Peyer's patch (tissue), 4 donors: Measurements from ENCODE around the gene MAST2. TPM values are rescaled to one million over a fixed set of nuclear protein-coding genes. Genes with fewer than 3 reads are reported as not detected.

Experiments used
- DNase-seq, 3 donors: peaks; one replicate each; pipeline ENCODE4 v3.0.0-alpha.2; 2017 to 2019
- H3K27ac ChIP-seq, 4 donors: fragments of 200-600 bp; sonication (generic); one replicate each; pipeline ENCODE4 v1.5.1; 2016 to 2019
- H3K27me3 ChIP-seq, 2 donors: fragments of 200-600 bp; sonication (generic); one replicate each; pipeline ENCODE4 v1.5.1; 2019
- H3K36me3 ChIP-seq, 3 donors: fragments of 200-600 bp; sonication (generic); one replicate each; pipeline ENCODE4 v1.5.1; 2016 to 2019
- H3K4me1 ChIP-seq, 4 donors: fragments of 200-600 bp; sonication (generic); one replicate each; pipeline ENCODE4 v1.5.1; 2016 to 2019
- H3K4me3 ChIP-seq, 4 donors: fragments of 200-600 bp; sonication (generic); 1 replicate in 3 of 4; 2 replicates in 1 of 4; pipeline ENCODE4 v1.5.1; 2016 to 2019; ENCODE audit warnings: mild to moderate bottlenecking in 1 of 4
- H3K9me3 ChIP-seq, 4 donors: fragments of 200-600 bp; sonication (generic); one replicate each; pipeline ENCODE4 v1.5.1; 2016 to 2019; ENCODE audit warnings: mild to moderate bottlenecking in 1 of 4
- CTCF ChIP-seq, 6 experiments: fragments of 450-650 bp in 4 of 6; fragments of 200-600 bp in 2 of 6; sonication (generic) in 1 of 6; IDR thresholded peaks; one replicate each; pipeline ENCODE4 v1.5.1; 2017 to 2019; ENCODE audit warnings: antibody characterized with exemption in 6 of 6, mild to moderate bottlenecking in 3 of 6, moderate library complexity in 1 of 6
- POLR2A ChIP-seq, 2 donors: fragments of 450-650 bp; IDR thresholded peaks; one replicate each; pipeline ENCODE4 v1.5.1; 2017; ENCODE audit warnings: antibody characterized with exemption in 2 of 2, mild to moderate bottlenecking in 2 of 2, moderate library complexity in 2 of 2
- total RNA-seq, 4 donors: library from RNA; depleted of rRNA; stranded (reverse); fragments of >200 nt; gene quantifications; one replicate each; pipeline ENCODE4 v1.1.0, GENCODE V29; 2016

The MAST2 gene
- total RNA-seq, 4 donors from 2014 or later = 75.9 to 249 (median 134) TPM

DNA sequence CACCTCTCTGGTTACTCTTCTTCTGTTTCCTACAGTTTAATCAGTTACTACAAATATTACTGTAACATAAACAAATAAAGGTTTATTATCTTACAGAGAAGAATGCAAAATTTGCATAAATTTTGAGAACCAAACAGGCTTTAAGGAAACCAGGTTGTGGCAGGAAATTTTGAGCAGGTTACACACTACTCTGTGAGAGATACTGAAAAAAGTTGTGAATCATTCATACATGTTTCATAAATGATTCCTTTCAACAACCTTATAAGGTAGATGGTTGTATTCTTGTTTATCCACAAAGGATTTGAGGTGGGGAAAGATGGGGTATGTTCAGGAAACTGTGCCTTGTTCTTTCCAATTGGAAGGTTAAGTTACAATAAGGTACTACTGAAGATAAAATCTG, 58.6 kb downstream of the MAST2 start:
- no peak for TF ChIP-seq CTCF (IDR thresholded peaks at IDR 0.05)
- no peak for TF ChIP-seq POLR2A (IDR thresholded peaks at IDR 0.05)
- no peaks in the 10 kb centered on the region for H3K36me3 ChIP-seq
- no peak for DNase-seq
- H3K4me3 ChIP-seq = no peak overlapping the region
- no peak overlapping the region for H3K27ac ChIP-seq
- peaks cover 0 to 7% (median 0%) of the 10 kb centered on the region in 4 donors for H3K4me1 ChIP-seq
- no peaks in the 10 kb centered on the region for H3K27me3 ChIP-seq
- H3K9me3 ChIP-seq = no peaks in the 10 kb centered on the region

- Histone ChIP-seq H3K4me1 (peaks cover 0 to 7% (median 0%) of the 10 kb centered on the region in 4 donors), H3K4me3 (no peak overlapping the region), H3K27ac (no peak overlapping the region), H3K36me3 (no peaks in the 10 kb centered on the region), H3K27me3 (no peaks in the 10 kb centered on the region), H3K9me3 (no peaks in the 10 kb centered on the region)
- TF ChIP-seq CTCF (IDR thresholded peaks at IDR 0.05) = no peak
- no peak for TF ChIP-seq POLR2A (IDR thresholded peaks at IDR 0.05)
- DNase-seq = no peak
Observed at GRCh38 chr1:45863218-45863617, 59.8 kb downstream of the MAST2 start.

GRCh38 chr1:45864167-45865106, 61.0 kb downstream of the MAST2 start:
- H3K4me1 ChIP-seq = peaks cover 0 to 7% (median 0%) of the 10 kb centered on the region in 4 donors
- H3K27me3 ChIP-seq = no peaks in the 10 kb centered on the region
- H3K27ac ChIP-seq = no peak overlapping the region
- no peaks in the 10 kb centered on the region for H3K36me3 ChIP-seq
- peak overlapping the region in 1 of 4 donors; percentile 5 for H3K4me3 ChIP-seq
- TF ChIP-seq CTCF (IDR thresholded peaks at IDR 0.05) (no peak), POLR2A (IDR thresholded peaks at IDR 0.05) (no peak)
- DNase-seq = no peak
- no peaks in the 10 kb centered on the region for H3K9me3 ChIP-seq

DNA sequence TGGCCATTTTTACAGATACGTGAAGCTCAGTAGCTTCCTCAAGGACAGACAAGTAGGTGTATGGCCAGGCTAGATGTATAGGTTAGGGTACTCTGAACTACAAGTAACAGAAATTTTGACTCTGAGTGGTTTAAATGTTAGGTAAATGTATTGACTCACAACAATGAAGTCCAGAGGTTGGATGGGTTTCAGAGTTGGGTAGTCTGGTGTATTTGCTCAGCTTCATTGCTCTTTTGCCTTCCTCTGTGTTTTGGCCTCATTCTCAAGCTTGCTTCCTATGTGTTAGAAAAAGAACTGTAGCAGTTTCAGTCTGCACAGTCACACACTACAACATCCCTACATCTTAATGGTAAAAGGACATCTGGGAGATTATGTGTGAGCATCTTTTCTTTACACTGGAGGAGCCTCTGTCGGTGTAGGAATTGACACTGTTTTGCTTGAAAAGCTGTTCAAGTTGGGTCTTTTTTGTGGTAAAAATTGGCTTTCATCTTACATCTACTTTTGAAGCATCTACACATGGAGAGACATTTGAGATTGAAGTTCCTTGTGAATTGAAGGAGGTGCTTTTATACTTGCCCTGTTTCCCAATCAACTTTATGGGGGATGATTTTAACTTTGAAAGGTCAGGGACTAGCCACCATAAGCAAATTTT, 64.4 kb downstream of the MAST2 start:
- no peaks in the 10 kb centered on the region for H3K36me3 ChIP-seq
- peaks cover 0 to 13% (median 0%) of the 10 kb centered on the region in 4 donors for H3K4me1 ChIP-seq
- no peak for DNase-seq
- H3K27me3 ChIP-seq = no peaks in the 10 kb centered on the region
- H3K9me3 ChIP-seq = no peaks in the 10 kb centered on the region
- TF ChIP-seq CTCF (IDR thresholded peaks at IDR 0.05) = no peak
- TF ChIP-seq POLR2A (IDR thresholded peaks at IDR 0.05) = no peak
- no peak overlapping the region for H3K27ac ChIP-seq
- H3K4me3 ChIP-seq = no peak overlapping the region

DNA sequence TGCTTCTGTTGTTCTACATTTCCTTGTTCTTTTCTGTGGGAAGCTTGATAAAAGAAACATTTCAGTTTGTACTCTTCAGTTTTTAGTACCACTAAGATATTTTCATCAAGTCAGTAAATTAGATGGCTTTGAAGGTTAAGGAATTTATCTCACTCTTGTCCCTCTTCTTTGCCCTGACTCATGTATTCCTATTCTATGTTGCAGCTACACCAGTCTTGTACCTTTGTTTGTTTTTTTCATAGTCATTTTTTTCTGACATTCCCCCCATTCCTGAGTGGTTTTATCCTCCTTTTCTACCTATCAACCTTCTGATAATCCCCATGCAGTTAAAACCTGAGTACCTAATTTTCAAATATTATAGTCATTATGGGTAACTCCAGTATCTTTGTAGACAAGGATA, 65.4 kb downstream of the MAST2 start:
- no peak overlapping the region for H3K27ac ChIP-seq
- no peak for DNase-seq
- H3K27me3 ChIP-seq = no peaks in the 10 kb centered on the region
- H3K4me1 ChIP-seq = peaks cover 0 to 5% (median 0%) of the 10 kb centered on the region in 4 donors
- TF ChIP-seq CTCF (IDR thresholded peaks at IDR 0.05) (no peak), POLR2A (IDR thresholded peaks at IDR 0.05) (no peak)
- H3K4me3 ChIP-seq = no peak overlapping the region
- no peaks in the 10 kb centered on the region for H3K36me3 ChIP-seq
- H3K9me3 ChIP-seq = no peaks in the 10 kb centered on the region
